HEK293 (cell line): ENCODE results near the gene DSCAML1.

Experiments
- CTCF ChIA-PET: fragments of 350-600 bp; formaldehyde crosslinking; extraction: SDS; loops from one replicate; lab custom pipeline; 2021; ENCODE audit warnings: antibody characterized with exemption; lab: Yijun Ruan, JAX
- POLR2A ChIA-PET: fragments of 300-600 bp; formaldehyde crosslinking; extraction: SDS; loops from one replicate; lab custom pipeline; 2020; ENCODE audit warnings: antibody characterized with exemption, inconsistent platforms; lab: Yijun Ruan, JAX
- H3K27ac ChIP-seq: fragments of 200-500 bp; sonication (Bioruptor generic); 2 replicates; pipeline ENCODE4 v1.5.1; 2014; ENCODE audit warnings: low read depth, low read length, control low read depth, inconsistent platforms; ENCODE audit errors: extremely low read depth
- H3K36me3 ChIP-seq, 2 experiments: fragments of 200-500 bp in 1 of 2; sonication (Bioruptor generic) in 1 of 2; 1 replicate in 1 of 2; 2 replicates in 1 of 2; pipeline ENCODE4 v1.5.1; 2014 to 2017; ENCODE audit warnings: inconsistent platforms in 2 of 2, low read length in 2 of 2; ENCODE audit not compliant: control insufficient read depth in 2 of 2, insufficient read depth in 1 of 2
- H3K4me1 ChIP-seq: fragments of 200-500 bp; sonication (Bioruptor generic); 2 replicates; pipeline ENCODE4 v1.5.1; 2014; ENCODE audit warnings: mild to moderate bottlenecking, low read length, inconsistent platforms; ENCODE audit not compliant: control insufficient read depth, insufficient read depth
- H3K4me3 ChIP-seq: 2 replicates; pipeline ENCODE4 v1.5.1; 2011; ENCODE audit warnings: low read depth, mild to moderate bottlenecking, control low read depth, low read length, moderate library complexity
- H3K9me3 ChIP-seq: fragments of 200-500 bp; sonication (Bioruptor generic); 2 replicates; pipeline ENCODE4 v1.5.1; 2014; ENCODE audit warnings: low read depth, low read length, inconsistent platforms; ENCODE audit not compliant: control insufficient read depth, insufficient read depth
- ATF2 ChIP-seq: fragments of 450-650 bp; formaldehyde crosslinking; IDR thresholded peaks from 2 replicates; pipeline ENCODE4 v1.5.1; 2016; ENCODE audit warnings: missing biosample characterization, missing genetic modification characterization, low read depth
- KLF9 ChIP-seq: fragments of 450-650 bp; formaldehyde crosslinking; IDR thresholded peaks from 2 replicates; pipeline ENCODE4 v1.5.1; 2016; ENCODE audit warnings: missing biosample characterization, missing genetic modification characterization, low read depth
- SCRT1 ChIP-seq: fragments of 450-650 bp; formaldehyde crosslinking; IDR thresholded peaks from 2 replicates; pipeline ENCODE4 v1.5.1; 2016; ENCODE audit warnings: missing biosample characterization, missing genetic modification characterization, borderline replicate concordance
- SP7 ChIP-seq: fragments of 450-650 bp; formaldehyde crosslinking; IDR thresholded peaks from 2 replicates; pipeline ENCODE4 v1.5.1; 2016; ENCODE audit warnings: missing biosample characterization, missing genetic modification characterization
- ZBTB21 ChIP-seq: fragments of 450-650 bp; formaldehyde crosslinking; IDR thresholded peaks from 2 replicates; pipeline ENCODE4 v1.5.1; 2017; ENCODE audit warnings: missing biosample characterization, missing genetic modification characterization
- ZBTB7A ChIP-seq: fragments of 450-650 bp; formaldehyde crosslinking; IDR thresholded peaks from 2 replicates; pipeline ENCODE4 v1.5.1; 2016; ENCODE audit warnings: low read depth, missing biosample characterization, missing genetic modification characterization
- ZBTB8A ChIP-seq: fragments of 450-650 bp; formaldehyde crosslinking; IDR thresholded peaks from 2 replicates; pipeline ENCODE4 v1.5.1; 2016; ENCODE audit warnings: missing biosample characterization, missing genetic modification characterization
- ZFHX2 ChIP-seq: fragments of 450-650 bp; formaldehyde crosslinking; conservative IDR thresholded peaks from 2 replicates; pipeline ENCODE4 v1.5.1; 2016; ENCODE audit warnings: missing biosample characterization, missing genetic modification characterization
- ZIC2 ChIP-seq: fragments of 450-650 bp; formaldehyde crosslinking; IDR thresholded peaks from 2 replicates; pipeline ENCODE4 v1.5.1; 2016; ENCODE audit warnings: missing biosample characterization, missing genetic modification characterization
- ZNF132 ChIP-seq: fragments of 450-650 bp; formaldehyde crosslinking; IDR thresholded peaks from 2 replicates; pipeline ENCODE4 v1.5.1; 2017; ENCODE audit warnings: missing biosample characterization, missing genetic modification characterization, borderline replicate concordance
- ZNF138 ChIP-seq: fragments of 450-650 bp; formaldehyde crosslinking; IDR thresholded peaks from 2 replicates; pipeline ENCODE4 v1.5.1; 2016; ENCODE audit warnings: missing biosample characterization, missing genetic modification characterization, borderline replicate concordance
- ZNF544 ChIP-seq: fragments of 450-650 bp; formaldehyde crosslinking; IDR thresholded peaks from 2 replicates; pipeline ENCODE4 v1.5.0; 2017; ENCODE audit warnings: missing biosample characterization, missing genetic modification characterization
- ZNF629 ChIP-seq: fragments of 450-650 bp; formaldehyde crosslinking; IDR thresholded peaks from 2 replicates; pipeline ENCODE4 v1.5.1; 2017; ENCODE audit warnings: missing biosample characterization, missing genetic modification characterization
- ZNF639 ChIP-seq: fragments of 450-650 bp; formaldehyde crosslinking; IDR thresholded peaks from 2 replicates; pipeline ENCODE4 v1.5.1; 2016; ENCODE audit warnings: missing biosample characterization, missing genetic modification characterization
- ZNF670 ChIP-seq: fragments of 450-650 bp; formaldehyde crosslinking; IDR thresholded peaks from 2 replicates; pipeline ENCODE4 v1.5.1; 2016; ENCODE audit warnings: missing biosample characterization, missing genetic modification characterization, low read depth
- ZNF76 ChIP-seq: fragments of 450-650 bp; formaldehyde crosslinking; IDR thresholded peaks from 2 replicates; pipeline ENCODE4; 2016; ENCODE audit warnings: low read depth, missing biosample characterization, missing genetic modification characterization, borderline replicate concordance
- ZNF777 ChIP-seq: fragments of 450-650 bp; formaldehyde crosslinking; IDR thresholded peaks from 2 replicates; pipeline ENCODE4 v1.5.1; 2017; ENCODE audit warnings: missing biosample characterization, missing genetic modification characterization, borderline replicate concordance
- ZSCAN16 ChIP-seq: fragments of 450-650 bp; formaldehyde crosslinking; IDR thresholded peaks from 2 replicates; pipeline ENCODE4 v1.5.1; 2016; ENCODE audit warnings: missing biosample characterization, missing genetic modification characterization
- TF ChIP-seq, protein P1 (sequence below): fragments of 450-650 bp; formaldehyde crosslinking; IDR thresholded peaks from 2 replicates; pipeline ENCODE4 v1.5.1; 2016; ENCODE audit warnings: missing biosample characterization, missing genetic modification characterization, borderline replicate concordance
- TF ChIP-seq, protein P2 (sequence below): fragments of 450-650 bp; formaldehyde crosslinking; IDR thresholded peaks from 2 replicates; pipeline ENCODE4 v1.5.1; 2017; ENCODE audit warnings: missing biosample characterization, missing genetic modification characterization
- TF ChIP-seq, protein P3 (sequence below): fragments of 450-650 bp; formaldehyde crosslinking; conservative IDR thresholded peaks from 2 replicates; pipeline ENCODE4 v1.5.1; 2016; ENCODE audit warnings: low read depth, missing biosample characterization, missing genetic modification characterization

The DSCAML1 gene

DNA sequence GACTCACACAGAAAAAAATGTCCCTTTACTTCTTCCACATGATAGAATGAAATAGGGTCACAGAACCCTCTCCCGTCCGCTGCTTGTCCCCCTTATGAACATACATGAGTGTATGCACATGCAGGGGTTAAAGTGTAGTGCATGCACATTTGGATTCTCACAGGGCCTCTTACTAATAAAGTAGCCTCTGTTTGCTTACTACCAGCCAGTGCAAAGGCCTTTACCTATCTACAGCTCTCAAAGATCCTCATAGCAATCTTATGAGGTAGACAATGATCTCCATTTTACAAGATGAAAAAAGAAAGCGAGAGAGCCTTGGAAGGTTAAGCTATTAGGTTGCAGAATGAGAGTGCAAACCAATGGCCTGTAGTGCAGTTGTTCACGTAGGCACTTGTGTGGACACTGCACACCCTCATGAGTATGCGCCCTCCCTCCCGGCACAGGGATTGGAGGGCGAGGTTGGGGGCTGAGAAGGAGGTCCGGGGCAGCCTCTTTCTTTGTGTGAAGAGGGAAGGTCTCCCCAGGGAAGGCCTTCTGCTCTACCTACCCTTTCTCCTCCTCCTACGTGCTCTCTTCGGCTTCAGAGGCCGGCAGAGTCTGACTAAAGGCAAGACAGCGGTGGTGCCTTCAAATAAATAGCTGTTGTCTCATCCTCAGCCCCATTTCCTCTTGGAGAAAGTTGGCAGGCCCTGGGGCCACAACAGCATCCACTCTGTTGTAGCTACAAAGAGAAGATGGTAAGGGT lies 378.1 kb downstream of the DSCAML1 start (continued):
- TF ChIP-seq, protein P1, sequence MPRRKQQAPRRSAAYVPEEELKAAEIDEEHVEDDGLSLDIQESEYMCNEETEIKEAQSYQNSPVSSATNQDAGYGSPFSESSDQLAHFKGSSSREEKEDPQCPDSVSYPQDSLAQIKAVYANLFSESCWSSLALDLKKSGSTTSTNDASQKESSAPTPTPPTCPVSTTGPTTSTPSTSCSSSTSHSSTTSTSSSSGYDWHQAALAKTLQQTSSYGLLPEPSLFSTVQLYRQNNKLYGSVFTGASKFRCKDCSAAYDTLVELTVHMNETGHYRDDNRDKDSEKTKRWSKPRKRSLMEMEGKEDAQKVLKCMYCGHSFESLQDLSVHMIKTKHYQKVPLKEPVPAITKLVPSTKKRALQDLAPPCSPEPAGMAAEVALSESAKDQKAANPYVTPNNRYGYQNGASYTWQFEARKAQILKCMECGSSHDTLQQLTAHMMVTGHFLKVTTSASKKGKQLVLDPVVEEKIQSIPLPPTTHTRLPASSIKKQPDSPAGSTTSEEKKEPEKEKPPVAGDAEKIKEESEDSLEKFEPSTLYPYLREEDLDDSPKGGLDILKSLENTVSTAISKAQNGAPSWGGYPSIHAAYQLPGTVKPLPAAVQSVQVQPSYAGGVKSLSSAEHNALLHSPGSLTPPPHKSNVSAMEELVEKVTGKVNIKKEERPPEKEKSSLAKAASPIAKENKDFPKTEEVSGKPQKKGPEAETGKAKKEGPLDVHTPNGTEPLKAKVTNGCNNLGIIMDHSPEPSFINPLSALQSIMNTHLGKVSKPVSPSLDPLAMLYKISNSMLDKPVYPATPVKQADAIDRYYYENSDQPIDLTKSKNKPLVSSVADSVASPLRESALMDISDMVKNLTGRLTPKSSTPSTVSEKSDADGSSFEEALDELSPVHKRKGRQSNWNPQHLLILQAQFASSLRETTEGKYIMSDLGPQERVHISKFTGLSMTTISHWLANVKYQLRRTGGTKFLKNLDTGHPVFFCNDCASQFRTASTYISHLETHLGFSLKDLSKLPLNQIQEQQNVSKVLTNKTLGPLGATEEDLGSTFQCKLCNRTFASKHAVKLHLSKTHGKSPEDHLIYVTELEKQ (tag by site-specific recombination), result no peak
- TF ChIP-seq ZNF76 (tag by site-specific recombination), result no peak
- no peak for TF ChIP-seq ZNF670 (tag by site-specific recombination)

GRCh38 chr11:117417856-117418255 lies 379.2 kb downstream of the DSCAML1 start:
- no peaks in the 10 kb centered on the region for H3K9me3 ChIP-seq
- H3K36me3 ChIP-seq, result peaks cover 0 to 3% of the 10 kb centered on the region in 2 experiments; a peak in 1 of 3 replicates
- H3K27ac ChIP-seq, result no peak overlapping the region
- ChIA-PET CTCF (interaction anchor here (0.7 kb wide), 1 partner anchor 72 kb away, joined by 3 read pairs; no protein-coding TSS in a partner anchor), POLR2A (no interaction called here)
- no peak for TF ChIP-seq ZNF629 (tag by site-specific recombination)
- TF ChIP-seq ATF2 (tag by site-specific recombination), result no peak
- no peak for TF ChIP-seq ZNF544 (tag by site-specific recombination)
- TF ChIP-seq ZNF132 (tag by site-specific recombination), result no peak
- TF ChIP-seq SCRT1, result no peak
- no peak for TF ChIP-seq ZIC2 (tag by site-specific recombination)
- TF ChIP-seq ZNF639 (tag by site-specific recombination), result no peak
- TF ChIP-seq ZBTB7A, result no peak
- TF ChIP-seq SP7 (tag by site-specific recombination), result no peak
- TF ChIP-seq KLF9 (tag by site-specific recombination), result no peak
- no peak for TF ChIP-seq ZBTB21 (tag by site-specific recombination)
- no peak for TF ChIP-seq ZBTB8A (tag by site-specific recombination)
- TF ChIP-seq, protein P2, sequence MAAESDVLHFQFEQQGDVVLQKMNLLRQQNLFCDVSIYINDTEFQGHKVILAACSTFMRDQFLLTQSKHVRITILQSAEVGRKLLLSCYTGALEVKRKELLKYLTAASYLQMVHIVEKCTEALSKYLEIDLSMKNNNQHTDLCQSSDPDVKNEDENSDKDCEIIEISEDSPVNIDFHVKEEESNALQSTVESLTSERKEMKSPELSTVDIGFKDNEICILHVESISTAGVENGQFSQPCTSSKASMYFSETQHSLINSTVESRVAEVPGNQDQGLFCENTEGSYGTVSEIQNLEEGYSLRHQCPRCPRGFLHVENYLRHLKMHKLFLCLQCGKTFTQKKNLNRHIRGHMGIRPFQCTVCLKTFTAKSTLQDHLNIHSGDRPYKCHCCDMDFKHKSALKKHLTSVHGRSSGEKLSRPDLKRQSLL (tag by site-specific recombination), result no peak
- TF ChIP-seq ZNF777 (tag by site-specific recombination), result no peak
- TF ChIP-seq ZSCAN16 (tag by site-specific recombination), result no peak
- TF ChIP-seq, protein P3, sequence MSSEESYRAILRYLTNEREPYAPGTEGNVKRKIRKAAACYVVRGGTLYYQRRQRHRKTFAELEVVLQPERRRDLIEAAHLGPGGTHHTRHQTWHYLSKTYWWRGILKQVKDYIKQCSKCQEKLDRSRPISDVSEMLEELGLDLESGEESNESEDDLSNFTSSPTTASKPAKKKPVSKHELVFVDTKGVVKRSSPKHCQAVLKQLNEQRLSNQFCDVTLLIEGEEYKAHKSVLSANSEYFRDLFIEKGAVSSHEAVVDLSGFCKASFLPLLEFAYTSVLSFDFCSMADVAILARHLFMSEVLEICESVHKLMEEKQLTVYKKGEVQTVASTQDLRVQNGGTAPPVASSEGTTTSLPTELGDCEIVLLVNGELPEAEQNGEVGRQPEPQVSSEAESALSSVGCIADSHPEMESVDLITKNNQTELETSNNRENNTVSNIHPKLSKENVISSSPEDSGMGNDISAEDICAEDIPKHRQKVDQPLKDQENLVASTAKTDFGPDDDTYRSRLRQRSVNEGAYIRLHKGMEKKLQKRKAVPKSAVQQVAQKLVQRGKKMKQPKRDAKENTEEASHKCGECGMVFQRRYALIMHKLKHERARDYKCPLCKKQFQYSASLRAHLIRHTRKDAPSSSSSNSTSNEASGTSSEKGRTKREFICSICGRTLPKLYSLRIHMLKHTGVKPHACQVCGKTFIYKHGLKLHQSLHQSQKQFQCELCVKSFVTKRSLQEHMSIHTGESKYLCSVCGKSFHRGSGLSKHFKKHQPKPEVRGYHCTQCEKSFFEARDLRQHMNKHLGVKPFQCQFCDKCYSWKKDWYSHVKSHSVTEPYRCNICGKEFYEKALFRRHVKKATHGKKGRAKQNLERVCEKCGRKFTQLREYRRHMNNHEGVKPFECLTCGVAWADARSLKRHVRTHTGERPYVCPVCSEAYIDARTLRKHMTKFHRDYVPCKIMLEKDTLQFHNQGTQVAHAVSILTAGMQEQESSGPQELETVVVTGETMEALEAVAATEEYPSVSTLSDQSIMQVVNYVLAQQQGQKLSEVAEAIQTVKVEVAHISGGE (tag by site-specific recombination), result no peak
- no peak for TF ChIP-seq ZFHX2 (tag by site-specific recombination)
- no peak for TF ChIP-seq ZNF138 (tag by site-specific recombination)
- no peak overlapping the region for H3K4me3 ChIP-seq
- no peaks in the 10 kb centered on the region for H3K4me1 ChIP-seq
